Natural killer cell (primary cell): ENCODE results near the gene XXYLT1. TPM values are rescaled to one million over a fixed set of nuclear protein-coding genes. Genes with fewer than 3 reads are reported as not detected.

ENCODE experiments used
- ATAC-seq, 3 donors: fragments of 150-1000 bp in 2 of 3; fragments of 200-7000 bp in 1 of 3; cut with Tn5 transposase; 1 replicate in 1 of 3; 2 replicates in 2 of 3; pipeline ENCODE4 v1.10.0; 2021; ENCODE audit warnings: mild to moderate bottlenecking in 2 of 3, moderate library complexity in 2 of 3
- DNase-seq, 2 donors: peaks; one replicate each; pipeline versions ENCODE4 v3.0.0 to v3.0.0-alpha.2; 2013 to 2021; ENCODE audit warnings: mixed read lengths in 1 of 2
- H3K27ac ChIP-seq: one replicate; pipeline ENCODE4 v1.5.1; 2013; ENCODE audit warnings: mild to moderate bottlenecking, low read length
- H3K27me3 ChIP-seq: one replicate; pipeline ENCODE4 v1.6.1; 2013; ENCODE audit warnings: low read length; ENCODE audit not compliant: control insufficient read depth, insufficient read depth
- H3K36me3 ChIP-seq: one replicate; pipeline ENCODE4 v1.6.1; 2013; ENCODE audit warnings: low read length; ENCODE audit not compliant: control insufficient read depth, insufficient read depth
- H3K4me1 ChIP-seq: one replicate; pipeline ENCODE4 v1.6.1; 2013; ENCODE audit warnings: low read length; ENCODE audit not compliant: control insufficient read depth, insufficient read depth
- H3K4me3 ChIP-seq: one replicate; pipeline ENCODE4 v1.5.1; 2013; ENCODE audit warnings: low read length
- H3K9me3 ChIP-seq: one replicate; pipeline ENCODE4 v1.6.1; 2013; ENCODE audit warnings: low read length; ENCODE audit not compliant: control insufficient read depth, insufficient read depth
- H3K27ac Mint-ChIP-seq, 2 donors: one replicate each; pipeline ENCODE4 v1.8.0; 2022; ENCODE audit warnings: mild to moderate bottlenecking in 2 of 2, mixed read lengths in 2 of 2, moderate library complexity in 1 of 2
- H3K27me3 Mint-ChIP-seq, 2 donors: one replicate each; pipeline ENCODE4 v1.8.0; 2022; ENCODE audit warnings: low read depth in 2 of 2, mixed read lengths in 2 of 2
- H3K36me3 Mint-ChIP-seq: one replicate; pipeline ENCODE4 v1.8.0; 2022; ENCODE audit warnings: mixed read lengths
- H3K4me1 Mint-ChIP-seq, 2 donors: one replicate each; pipeline ENCODE4 v1.8.0; 2022; ENCODE audit warnings: mixed read lengths in 2 of 2
- H3K4me3 Mint-ChIP-seq: one replicate; pipeline ENCODE4 v1.8.0; 2022; ENCODE audit warnings: mild to moderate bottlenecking, moderate library complexity, mixed read lengths
- H3K9me3 Mint-ChIP-seq, 2 donors: one replicate each; pipeline ENCODE4 v1.8.0; 2022; ENCODE audit warnings: mixed read lengths in 2 of 2
- WGBS: methylation state at CpG from one replicate; pipeline ENCODE4 v1.1.7; 2013; ENCODE audit warnings: missing lambda C conversion rate; ENCODE audit not compliant: insufficient coverage; 5-methylcytosine and 5-hydroxymethylcytosine counted together
- intact Hi-C: fragments of 100-400 bp; cut with micrococcal nuclease; formaldehyde crosslinking; loops from one replicate; pipeline ENCODE4 v1.14.2; 2022
- total RNA-seq, 4 donors: library from RNA; stranded (reverse); fragments of 120-200 nt in 1 of 4; gene quantifications; one replicate each; pipeline versions ENCODE4 v1.2.3 to v1.2.4, GENCODE V29; 2013 to 2022
- TF ChIP-seq, protein P1 (sequence below): fragments of 200-600 bp; IDR thresholded peaks from one replicate; pipeline ENCODE4 v1.8.0; 2022; ENCODE audit warnings: antibody characterized with exemption

Gene XXYLT1
- total RNA-seq, 3 donors from 2014 or later (not counting 1 experiment from before 2014, with no cell fraction given), result 8.7 to 13.6 (median 10.2) TPM

- DNase-seq, result no peak
- ATAC-seq, result no peak
- peaks cover 3% of the 10 kb centered on the region for H3K4me1 ChIP-seq
- Mint-ChIP-seq H3K27me3 (peaks cover 0 to 7% of the 10 kb centered on the region in 2 donors), H3K4me1 (no peaks in the 10 kb centered on the region), H3K9me3 (no peaks in the 10 kb centered on the region), H3K4me3 (no peak overlapping the region), H3K27ac (no peak overlapping the region), H3K36me3 (no peaks in the 10 kb centered on the region)
- intact Hi-C loops, result no loop called here
- H3K36me3 ChIP-seq, result no peaks in the 10 kb centered on the region
- TF ChIP-seq, protein P1, sequence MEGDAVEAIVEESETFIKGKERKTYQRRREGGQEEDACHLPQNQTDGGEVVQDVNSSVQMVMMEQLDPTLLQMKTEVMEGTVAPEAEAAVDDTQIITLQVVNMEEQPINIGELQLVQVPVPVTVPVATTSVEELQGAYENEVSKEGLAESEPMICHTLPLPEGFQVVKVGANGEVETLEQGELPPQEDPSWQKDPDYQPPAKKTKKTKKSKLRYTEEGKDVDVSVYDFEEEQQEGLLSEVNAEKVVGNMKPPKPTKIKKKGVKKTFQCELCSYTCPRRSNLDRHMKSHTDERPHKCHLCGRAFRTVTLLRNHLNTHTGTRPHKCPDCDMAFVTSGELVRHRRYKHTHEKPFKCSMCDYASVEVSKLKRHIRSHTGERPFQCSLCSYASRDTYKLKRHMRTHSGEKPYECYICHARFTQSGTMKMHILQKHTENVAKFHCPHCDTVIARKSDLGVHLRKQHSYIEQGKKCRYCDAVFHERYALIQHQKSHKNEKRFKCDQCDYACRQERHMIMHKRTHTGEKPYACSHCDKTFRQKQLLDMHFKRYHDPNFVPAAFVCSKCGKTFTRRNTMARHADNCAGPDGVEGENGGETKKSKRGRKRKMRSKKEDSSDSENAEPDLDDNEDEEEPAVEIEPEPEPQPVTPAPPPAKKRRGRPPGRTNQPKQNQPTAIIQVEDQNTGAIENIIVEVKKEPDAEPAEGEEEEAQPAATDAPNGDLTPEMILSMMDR, result no peak
- no peak overlapping the region for H3K4me3 ChIP-seq
- H3K9me3 ChIP-seq, result no peaks in the 10 kb centered on the region
- H3K27me3 ChIP-seq, result no peaks in the 10 kb centered on the region
- H3K27ac ChIP-seq, result no peak overlapping the region
- WGBS, result 73% methylated on average over 2 of the region's 3 CpGs
These were observed 223.4 kb downstream of the XXYLT1 start for GRCh38 chr3:195047536-195047935.

DNA sequence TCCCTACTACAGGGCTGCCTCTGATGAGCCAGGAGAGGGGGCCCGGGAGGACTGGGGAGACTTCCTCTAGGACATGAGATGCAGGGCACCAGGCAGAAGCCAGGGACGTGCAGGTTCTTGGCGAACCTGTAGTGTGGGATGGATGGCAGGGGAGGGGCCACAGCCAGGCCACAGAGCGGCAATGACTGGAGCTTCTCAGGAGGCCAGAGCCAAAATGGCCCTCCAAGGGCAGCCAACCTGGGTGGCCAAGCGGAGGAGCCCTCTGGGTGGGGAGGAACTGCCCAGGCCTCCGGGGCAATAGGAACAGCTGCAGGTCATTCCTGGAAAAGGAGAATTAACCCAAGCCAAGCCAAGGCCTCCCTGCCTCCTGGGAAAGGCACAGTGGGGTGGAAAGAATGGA, 224.5 kb downstream of the XXYLT1 start:
- Histone ChIP-seq H3K4me3 (no peak overlapping the region), H3K27ac (no peak overlapping the region), H3K9me3 (no peaks in the 10 kb centered on the region), H3K36me3 (no peaks in the 10 kb centered on the region), H3K27me3 (no peaks in the 10 kb centered on the region), H3K4me1 (peaks cover 3% of the 10 kb centered on the region)
- DNase-seq (no peak), ATAC-seq (no peak)
- TF ChIP-seq, protein P1, result no peak
- Mint-ChIP-seq H3K4me3 (no peak overlapping the region), H3K27ac (no peak overlapping the region), H3K4me1 (no peaks in the 10 kb centered on the region), H3K27me3 (peaks cover 0 to 4% of the 10 kb centered on the region in 2 donors), H3K36me3 (no peaks in the 10 kb centered on the region), H3K9me3 (no peaks in the 10 kb centered on the region)
- intact Hi-C loops, result no loop called here
- WGBS, result 82% methylated on average over 6 of the region's 6 CpGs

- Histone ChIP-seq H3K27me3 (no peaks in the 10 kb centered on the region), H3K9me3 (no peaks in the 10 kb centered on the region), H3K36me3 (no peaks in the 10 kb centered on the region), H3K27ac (no peak overlapping the region), H3K4me1 (peaks cover 6% of the 10 kb centered on the region), H3K4me3 (no peak overlapping the region)
- H3K27ac Mint-ChIP-seq, result no peak overlapping the region
- no peaks in the 10 kb centered on the region for H3K36me3 Mint-ChIP-seq
- ATAC-seq, result no peak
- TF ChIP-seq, protein P1, result no peak
- H3K9me3 Mint-ChIP-seq, result no peaks in the 10 kb centered on the region
- no peak for DNase-seq
- H3K27me3 Mint-ChIP-seq, result peaks cover 0 to 4% of the 10 kb centered on the region in 2 donors
- WGBS, result 84% methylated on average over 17 of the region's 17 CpGs
- no peaks in the 10 kb centered on the region for H3K4me1 Mint-ChIP-seq
- no peak overlapping the region for H3K4me3 Mint-ChIP-seq
- intact Hi-C loops, result no loop called here
These were observed 225.3 kb downstream of the XXYLT1 start for GRCh38 chr3:195045481-195046210.

DNA sequence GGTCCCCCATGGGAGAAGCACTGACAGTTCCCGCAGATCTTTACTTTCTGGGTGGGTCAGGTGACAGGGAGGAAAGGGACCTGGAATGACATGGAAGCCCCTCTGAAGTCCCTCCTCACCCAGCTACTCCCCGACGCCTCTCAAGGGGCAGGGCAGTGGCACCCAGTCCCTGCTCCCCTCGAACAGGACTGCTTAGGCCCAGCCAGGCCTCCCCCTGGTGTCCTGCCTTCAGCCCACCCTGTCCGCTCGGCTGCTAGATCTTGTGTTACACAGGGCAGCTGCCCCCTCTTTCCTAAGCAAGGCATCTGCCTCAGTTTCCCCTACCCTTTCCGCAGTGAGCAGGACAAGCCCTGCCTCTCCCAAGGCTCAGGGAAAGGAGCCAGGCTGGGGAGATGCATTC, 226.5 kb downstream of the XXYLT1 start:
- Histone ChIP-seq H3K4me3 (no peak overlapping the region), H3K4me1 (peaks cover 11% of the 10 kb centered on the region), H3K27me3 (no peaks in the 10 kb centered on the region), H3K27ac (no peak overlapping the region), H3K36me3 (no peaks in the 10 kb centered on the region), H3K9me3 (no peaks in the 10 kb centered on the region)
- no peaks in the 10 kb centered on the region for H3K36me3 Mint-ChIP-seq
- no peaks in the 10 kb centered on the region for H3K9me3 Mint-ChIP-seq
- no peak for ATAC-seq
- H3K27me3 Mint-ChIP-seq, result peaks cover 0 to 1% of the 10 kb centered on the region in 2 donors
- DNase-seq, result no peak
- H3K4me3 Mint-ChIP-seq, result no peak overlapping the region
- 81% methylated on average over 7 of the region's 7 CpGs for WGBS
- H3K4me1 Mint-ChIP-seq, result no peaks in the 10 kb centered on the region
- H3K27ac Mint-ChIP-seq, result no peak overlapping the region
- intact Hi-C loops, result no loop called here
- TF ChIP-seq, protein P1, result no peak
